Kidney (tissue), 14 donors: ENCODE data around the gene PLD2. TPM values are rescaled to one million over a fixed set of nuclear protein-coding genes. Genes with fewer than 3 reads are reported as not detected.

Experiments used
- DNase-seq, 5 donors: peaks; one replicate each; pipeline ENCODE4 v3.0.0-alpha.2; 2013 to 2020
- FAIRE-seq: peaks from 2 replicates; lab custom pipeline; 2012; peaks lifted over from hg19 to GRCh38; lab: Jason Lieb, UNC
- H3K27ac ChIP-seq, 2 donors: one replicate each; pipeline ENCODE4 v1.7.0; 2013; ENCODE audit warnings: low read depth in 2 of 2, low read length in 2 of 2, inconsistent platforms in 1 of 2
- H3K27me3 ChIP-seq: one replicate; pipeline ENCODE4 v1.7.1; 2013; ENCODE audit warnings: low read length, inconsistent platforms; ENCODE audit not compliant: control insufficient read depth, insufficient read depth
- H3K36me3 ChIP-seq, 3 donors: one replicate each; pipeline versions ENCODE4 v1.7.0 to v1.7.1; 2013; ENCODE audit warnings: low read length in 3 of 3, control low read depth in 1 of 3, inconsistent platforms in 1 of 3; ENCODE audit not compliant: insufficient read depth in 3 of 3, control insufficient read depth in 2 of 3
- H3K4me1 ChIP-seq, 3 donors: one replicate each; pipeline versions ENCODE4 v1.7.0 to v1.7.1; 2013; ENCODE audit warnings: low read length in 3 of 3, inconsistent platforms in 1 of 3, low read depth in 1 of 3; ENCODE audit not compliant: control insufficient read depth in 2 of 3, insufficient read depth in 2 of 3
- H3K4me3 ChIP-seq, 3 donors: one replicate each; pipeline versions ENCODE4 v1.7.0 to v1.8.1; 2013; ENCODE audit warnings: low read length in 3 of 3, control low read depth in 1 of 3, inconsistent platforms in 1 of 3
- H3K9ac ChIP-seq, 3 donors: one replicate each; pipeline versions ENCODE4 v1.7.0 to v1.7.1; 2013; ENCODE audit warnings: low read length in 3 of 3, control low read depth in 1 of 3, inconsistent platforms in 1 of 3
- H3K9me3 ChIP-seq, 3 donors: one replicate each; pipeline versions ENCODE4 v1.7.0 to v1.7.1; 2013; ENCODE audit warnings: low read length in 3 of 3, control low read depth in 1 of 3, inconsistent platforms in 1 of 3; ENCODE audit not compliant: control insufficient read depth in 2 of 3, insufficient read depth in 1 of 3
- intact Hi-C: fragments of 100-400 bp; cut with DNase I; formaldehyde crosslinking; loops from one replicate; pipeline ENCODE4 v1.11.1; 2022
- polyA plus RNA-seq: library from polyadenylated mRNA; stranded (reverse); fragments of 350-450 nt; fragmentation: Illumina TruSeq; extraction: RNeasy Lipid Tissue Mini Kit (QIAGEN cat#74804); gene quantifications from one replicate; pipeline ENCODE4 v1.2.3, GENCODE V29; 2014; ENCODE audit warnings: low read depth, low replicate concordance; ENCODE audit not compliant: insufficient read depth
- total RNA-seq: library from RNA; stranded (reverse); fragmentation: NEBNext Ultra II Directional; extraction: Animal tissue kit (Norgen Biotek cat#: 25700); gene quantifications from one replicate; pipeline ENCODE4 v1.2.1, GENCODE V29; 2021
- TF ChIP-seq, protein P1 (sequence below): IDR thresholded peaks from 3 replicates; pipeline ENCODE4 v1.5.1; 2012; ENCODE audit warnings: mild to moderate bottlenecking, moderate library complexity, borderline replicate concordance; ENCODE audit not compliant: insufficient read depth; ENCODE audit errors: extremely low read depth
- donor health status: control.
- donor health status: control.
- donor health status: control.
- donor health status: control.
- donor health status: control.
- donor health status: DM: yes; HTN: yes; CAD: no.
- donor health status: Normal renal cell carcinoma (clear cell type).

Gene PLD2
- total and polyA plus RNA-seq, 2 donors from 2014 or later, result 9.2 to 45.4 TPM

DNA sequence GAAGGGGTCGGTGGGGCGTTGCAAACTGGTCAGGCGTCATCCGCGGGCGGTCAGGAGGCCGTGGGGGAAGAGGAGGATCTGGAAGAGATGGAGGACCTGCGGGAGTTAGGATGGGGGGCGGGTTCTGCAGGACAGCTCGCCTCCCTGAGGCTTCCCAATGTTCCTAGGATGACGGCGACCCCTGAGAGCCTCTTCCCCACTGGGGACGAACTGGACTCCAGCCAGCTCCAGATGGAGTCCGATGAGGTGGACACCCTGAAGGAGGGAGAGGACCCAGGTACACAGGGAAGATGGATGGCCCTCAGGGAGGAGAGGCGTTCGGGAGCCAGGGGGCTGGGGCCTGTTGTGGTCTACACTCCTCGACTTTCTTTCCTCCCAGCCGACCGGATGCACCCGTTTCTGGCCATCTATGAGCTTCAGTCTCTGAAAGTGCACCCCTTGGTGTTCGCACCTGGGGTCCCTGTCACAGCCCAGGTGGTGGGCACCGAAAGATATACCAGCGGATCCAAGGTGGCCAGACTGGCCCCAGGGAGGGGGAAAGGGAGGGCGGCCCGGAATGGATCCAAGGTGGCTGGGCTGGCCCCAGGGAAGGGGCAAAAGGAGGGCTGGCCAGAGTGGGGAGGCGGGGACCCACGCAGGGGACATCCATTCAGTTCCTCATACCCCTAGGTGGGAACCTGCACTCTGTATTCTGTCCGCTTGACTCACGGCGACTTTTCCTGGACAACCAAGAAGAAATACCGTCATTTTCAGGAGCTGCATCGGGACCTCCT is 839 bp downstream of the PLD2 start:
- Histone ChIP-seq H3K9me3 (no peaks in the 10 kb centered on the region), H3K36me3 (peaks cover 0 to 2% (median 0%) of the 10 kb centered on the region in 3 donors), H3K27ac (no peak overlapping the region), H3K27me3 (no peaks in the 10 kb centered on the region), H3K9ac (peak overlapping the region in 2 of 3 donors; percentile 15 to 41), H3K4me1 (peaks cover 0 to 4% (median 3%) of the 10 kb centered on the region in 3 donors), H3K4me3 (peak overlapping the region; percentile 50 to 62 (median 56))
- TF ChIP-seq, protein P1, sequence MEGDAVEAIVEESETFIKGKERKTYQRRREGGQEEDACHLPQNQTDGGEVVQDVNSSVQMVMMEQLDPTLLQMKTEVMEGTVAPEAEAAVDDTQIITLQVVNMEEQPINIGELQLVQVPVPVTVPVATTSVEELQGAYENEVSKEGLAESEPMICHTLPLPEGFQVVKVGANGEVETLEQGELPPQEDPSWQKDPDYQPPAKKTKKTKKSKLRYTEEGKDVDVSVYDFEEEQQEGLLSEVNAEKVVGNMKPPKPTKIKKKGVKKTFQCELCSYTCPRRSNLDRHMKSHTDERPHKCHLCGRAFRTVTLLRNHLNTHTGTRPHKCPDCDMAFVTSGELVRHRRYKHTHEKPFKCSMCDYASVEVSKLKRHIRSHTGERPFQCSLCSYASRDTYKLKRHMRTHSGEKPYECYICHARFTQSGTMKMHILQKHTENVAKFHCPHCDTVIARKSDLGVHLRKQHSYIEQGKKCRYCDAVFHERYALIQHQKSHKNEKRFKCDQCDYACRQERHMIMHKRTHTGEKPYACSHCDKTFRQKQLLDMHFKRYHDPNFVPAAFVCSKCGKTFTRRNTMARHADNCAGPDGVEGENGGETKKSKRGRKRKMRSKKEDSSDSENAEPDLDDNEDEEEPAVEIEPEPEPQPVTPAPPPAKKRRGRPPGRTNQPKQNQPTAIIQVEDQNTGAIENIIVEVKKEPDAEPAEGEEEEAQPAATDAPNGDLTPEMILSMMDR, result no peak
- intact Hi-C loops, result no loop called here
- FAIRE-seq (no peak), DNase-seq (peak in 1 of 5 donors; percentile 81)

GRCh38 chr17:4808378-4808767 is 1.4 kb downstream of the PLD2 start:
- intact Hi-C loops, result no loop called here
- DNase-seq (no peak), FAIRE-seq (no peak)
- no peak overlapping the region for H3K27ac ChIP-seq
- no peak overlapping the region for H3K9ac ChIP-seq
- H3K27me3 ChIP-seq, result no peaks in the 10 kb centered on the region
- TF ChIP-seq, protein P1, result no peak
- H3K36me3 ChIP-seq, result peaks cover 0 to 2% (median 0%) of the 10 kb centered on the region in 3 donors
- peaks cover 0 to 4% (median 3%) of the 10 kb centered on the region in 3 donors for H3K4me1 ChIP-seq
- H3K9me3 ChIP-seq, result no peaks in the 10 kb centered on the region
- H3K4me3 ChIP-seq, result peak overlapping the region in 1 of 3 donors; percentile 56

DNA sequence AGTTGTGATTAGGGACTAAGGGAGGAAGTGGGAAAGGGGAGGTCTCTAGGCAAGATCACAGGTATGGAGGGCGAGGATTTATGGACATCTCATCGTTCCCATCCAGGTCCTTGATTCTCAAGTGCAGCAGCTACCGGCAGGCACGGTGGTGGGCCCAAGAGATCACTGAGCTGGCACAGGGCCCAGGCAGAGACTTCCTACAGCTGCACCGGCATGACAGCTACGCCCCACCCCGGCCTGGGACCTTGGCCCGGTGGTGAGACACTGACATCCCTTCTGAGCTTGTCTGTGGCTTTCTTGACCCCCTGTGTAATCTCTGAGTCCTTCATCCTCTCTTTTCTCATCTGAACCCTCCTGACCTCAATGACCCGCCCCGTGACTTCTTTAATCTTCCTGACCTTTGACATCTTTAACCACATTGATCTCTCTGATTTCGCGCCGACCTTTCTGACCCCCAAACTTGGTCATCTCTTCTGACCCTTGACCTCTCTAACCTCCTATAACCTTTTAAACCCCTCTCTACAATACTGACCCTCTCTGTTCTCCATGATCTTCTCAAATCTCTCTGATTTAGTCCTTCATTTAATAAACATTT is 3.8 kb downstream of the PLD2 start:
- no peak for FAIRE-seq
- TF ChIP-seq, protein P1, result no peak
- H3K9ac ChIP-seq, result no peak overlapping the region
- DNase-seq, result peak in 1 of 5 donors; percentile 8
- intact Hi-C loops, result no loop called here
- no peak overlapping the region for H3K4me3 ChIP-seq
- peaks cover 0 to 4% (median 3%) of the 10 kb centered on the region in 3 donors for H3K4me1 ChIP-seq
- H3K9me3 ChIP-seq, result no peaks in the 10 kb centered on the region
- H3K27me3 ChIP-seq, result no peaks in the 10 kb centered on the region
- peaks cover 0 to 2% (median 0%) of the 10 kb centered on the region in 3 donors for H3K36me3 ChIP-seq
- H3K27ac ChIP-seq, result no peak overlapping the region
